Neural progenitor cell (in vitro differentiated cells): ENCODE data around the gene AGA. TPM values are rescaled to one million over a fixed set of nuclear protein-coding genes. Genes with fewer than 3 reads are reported as not detected.

Source experiments
- DNase-seq: peaks from one replicate; pipeline ENCODE4 v3.0.0-alpha.2; 2016; ENCODE audit warnings: low spot score
- H2AFZ ChIP-seq: fragments of 200-600 bp; sonication (generic); replicated peaks from 2 replicates; pipeline ENCODE4 v1.6.1; 2016; ENCODE audit warnings: antibody characterized with exemption
- H3F3A ChIP-seq: fragments of 200-600 bp; sonication (generic); 2 replicates; pipeline ENCODE4 v1.6.1; 2016; ENCODE audit warnings: antibody characterized with exemption, low read depth
- H3K27ac ChIP-seq: fragments of 200-600 bp; sonication (generic); 2 replicates; pipeline ENCODE4 v1.5.1; 2016; ENCODE audit warnings: mild to moderate bottlenecking
- H3K27me3 ChIP-seq: fragments of 200-600 bp; sonication (generic); 2 replicates; pipeline ENCODE4 v1.6.1; 2016; ENCODE audit warnings: mild to moderate bottlenecking, moderate library complexity
- H3K36me3 ChIP-seq: fragments of 200-600 bp; sonication (generic); 2 replicates; pipeline ENCODE4 v1.5.1; 2016
- H3K4me1 ChIP-seq: fragments of 200-600 bp; sonication (generic); 2 replicates; pipeline ENCODE4 v1.6.1; 2016; ENCODE audit warnings: mixed run types
- H3K4me2 ChIP-seq: fragments of 200-600 bp; sonication (generic); 2 replicates; pipeline ENCODE4 v1.6.1; 2016
- H3K4me3 ChIP-seq: fragments of 200-600 bp; sonication (generic); 2 replicates; pipeline ENCODE4 v1.5.1; 2016
- H3K79me2 ChIP-seq: fragments of 200-600 bp; sonication (generic); 2 replicates; pipeline ENCODE4 v1.6.1; 2016; ENCODE audit warnings: low read depth
- H3K9ac ChIP-seq: fragments of 200-600 bp; sonication (generic); 2 replicates; pipeline ENCODE4 v1.6.1; 2016
- H3K9me3 ChIP-seq: fragments of 200-600 bp; sonication (generic); 2 replicates; pipeline ENCODE4 v1.5.1; 2016; ENCODE audit warnings: low read depth
- H4K20me1 ChIP-seq: fragments of 200-600 bp; sonication (generic); 2 replicates; pipeline ENCODE4 v1.6.1; 2016; ENCODE audit warnings: low read depth
- H3K27ac Mint-ChIP-seq: 3 replicates; pipeline ENCODE4 v1.8.0; 2021; ENCODE audit warnings: mixed read lengths
- H3K27me3 Mint-ChIP-seq: 2 replicates; pipeline ENCODE4 v1.8.0; 2022; ENCODE audit warnings: low read depth, mild to moderate bottlenecking, inconsistent platforms, moderate library complexity, mixed read lengths; ENCODE audit not compliant: insufficient read depth
- H3K36me3 Mint-ChIP-seq: 3 replicates; pipeline ENCODE4 v1.8.0; 2021; ENCODE audit warnings: mixed read lengths
- H3K4me1 Mint-ChIP-seq: 3 replicates; pipeline ENCODE4 v1.8.0; 2021; ENCODE audit warnings: mixed read lengths
- H3K4me3 Mint-ChIP-seq: 3 replicates; pipeline ENCODE4 v1.8.0; 2021; ENCODE audit warnings: mild to moderate bottlenecking, moderate library complexity, mixed read lengths
- H3K9me3 Mint-ChIP-seq: 3 replicates; pipeline ENCODE4 v1.8.0; 2020; ENCODE audit warnings: mixed read lengths
- CTCF ChIP-seq: fragments of 200-600 bp; sonication (generic); IDR thresholded peaks from 2 replicates; pipeline ENCODE4 v1.5.1; 2017; ENCODE audit warnings: antibody characterized with exemption, mild to moderate bottlenecking
- EZH2 ChIP-seq: fragments of 200-600 bp; sonication (generic); IDR thresholded peaks from 2 replicates; pipeline ENCODE4 v1.6.1; 2017; ENCODE audit warnings: antibody characterized with exemption, mild to moderate bottlenecking, moderate library complexity
- EZH2phosphoT487 ChIP-seq: fragments of 200-600 bp; sonication (generic); IDR thresholded peaks from 2 replicates; pipeline ENCODE4 v1.6.1; 2017; ENCODE audit warnings: antibody characterized with exemption
- total RNA-seq: library from RNA; depleted of rRNA; stranded (reverse); fragments of >200 nt; gene quantifications from 2 replicates; pipeline ENCODE4 v1.2.3, GENCODE V29; 2015; ENCODE audit warnings: low replicate concordance

Gene AGA
- total RNA-seq, 1 donor from 2014 or later = 27.3 TPM

- no peaks in the 10 kb centered on the region for H3K9me3 ChIP-seq
- Mint-ChIP-seq H3K36me3 (no peaks in the 10 kb centered on the region), H3K27ac (no peak overlapping the region), H3K4me3 (no peak overlapping the region), H3K27me3 (no peaks in the 10 kb centered on the region), H3K4me1 (peaks cover 5% of the 10 kb centered on the region), H3K9me3 (peaks cover 6% of the 10 kb centered on the region)
- H2AFZ ChIP-seq = peak overlapping the region; percentile 5
- no peak overlapping the region for H3K4me2 ChIP-seq
- DNase-seq = no peak
- no peak overlapping the region for H3K27ac ChIP-seq
- H3F3A ChIP-seq = no peaks in the 10 kb centered on the region
- H3K4me1 ChIP-seq = no peaks in the 10 kb centered on the region
- H3K27me3 ChIP-seq = no peaks in the 10 kb centered on the region
- no peaks in the 10 kb centered on the region for H3K36me3 ChIP-seq
- no peak for TF ChIP-seq EZH2
- TF ChIP-seq EZH2phosphoT487 = no peak
- no peak for TF ChIP-seq CTCF
- H3K9ac ChIP-seq = no peak overlapping the region
- no peaks in the 10 kb centered on the region for H3K79me2 ChIP-seq
- no peaks in the 10 kb centered on the region for H4K20me1 ChIP-seq
- no peak overlapping the region for H3K4me3 ChIP-seq
Observed at GRCh38 chr4:177393236-177393635, 49.0 kb downstream of the AGA start.

- no peaks in the 10 kb centered on the region for H3K79me2 ChIP-seq
- no peak overlapping the region for H2AFZ ChIP-seq
- H3K9me3 ChIP-seq = no peaks in the 10 kb centered on the region
- Mint-ChIP-seq H3K27ac (no peak overlapping the region), H3K27me3 (no peaks in the 10 kb centered on the region), H3K9me3 (no peaks in the 10 kb centered on the region), H3K4me3 (no peak overlapping the region), H3K36me3 (no peaks in the 10 kb centered on the region), H3K4me1 (peaks cover 5% of the 10 kb centered on the region)
- no peak overlapping the region for H3K27ac ChIP-seq
- H3K36me3 ChIP-seq = no peaks in the 10 kb centered on the region
- H3F3A ChIP-seq = no peaks in the 10 kb centered on the region
- H3K9ac ChIP-seq = no peak overlapping the region
- no peak overlapping the region for H3K4me2 ChIP-seq
- DNase-seq = no peak
- no peaks in the 10 kb centered on the region for H4K20me1 ChIP-seq
- H3K27me3 ChIP-seq = no peaks in the 10 kb centered on the region
- no peak overlapping the region for H3K4me3 ChIP-seq
- no peak for TF ChIP-seq EZH2phosphoT487
- TF ChIP-seq EZH2 = no peak
- no peak for TF ChIP-seq CTCF
- no peaks in the 10 kb centered on the region for H3K4me1 ChIP-seq
Observed at GRCh38 chr4:177391953-177392352, 50.3 kb downstream of the AGA start.

GRCh38 chr4:177391287-177391686, 51.0 kb downstream of the AGA start:
- Mint-ChIP-seq H3K36me3 (no peaks in the 10 kb centered on the region), H3K27me3 (no peaks in the 10 kb centered on the region), H3K9me3 (no peaks in the 10 kb centered on the region), H3K27ac (no peak overlapping the region), H3K4me3 (no peak overlapping the region), H3K4me1 (peaks cover 5% of the 10 kb centered on the region)
- Histone ChIP-seq H3F3A (no peaks in the 10 kb centered on the region), H3K4me2 (no peak overlapping the region), H3K27me3 (no peaks in the 10 kb centered on the region), H3K9me3 (no peaks in the 10 kb centered on the region), H3K4me1 (no peaks in the 10 kb centered on the region), H3K4me3 (no peak overlapping the region), H4K20me1 (no peaks in the 10 kb centered on the region), H3K36me3 (no peaks in the 10 kb centered on the region), H3K27ac (no peak overlapping the region), H3K79me2 (no peaks in the 10 kb centered on the region), H3K9ac (no peak overlapping the region), H2AFZ (no peak overlapping the region)
- DNase-seq = no peak
- TF ChIP-seq EZH2phosphoT487 (no peak), CTCF (no peak)
